Measurements from ENCODE around the gene HSD11B2. TPM values are rescaled to one million over a fixed set of nuclear protein-coding genes. Genes with fewer than 3 reads are reported as not detected.

Gene HSD11B2
- total RNA-seq = not detected
- not detected for total RNA-seq (2013)

GRCh38 chr16:67430977-67431774 is at the start of gene HSD11B2:
TSS of gene HSD11B2 (plus strand) at chr16:67431121. CDS start at chr16:67431249, 128 bp downstream.
- WGBS (ENCODE audit: insufficient coverage) = 2% methylated on average over 79 of the region's 87 CpGs
- no peaks in the 10 kb centered on the region for H3K9me3 Mint-ChIP-seq
- Histone ChIP-seq H3K9me3 (ENCODE audit: control insufficient read depth, insufficient read depth, low read length) (no peaks in the 10 kb centered on the region), H3K27ac (ENCODE audit: low read length) (no peak within 1 kb of the TSS), H3K4me1 (ENCODE audit: control insufficient read depth, insufficient read depth, low read length) (peaks cover 23% of the 10 kb centered on the region), H3K36me3 (ENCODE audit: control insufficient read depth, insufficient read depth, low read length) (no peaks in the 10 kb centered on the region), H3K27me3 (ENCODE audit: control insufficient read depth, insufficient read depth, low read length) (peaks cover 28% of the 10 kb centered on the region), H3K4me3 (ENCODE audit: low read length) (no peak within 1 kb of the TSS)
- H3K4me1 Mint-ChIP-seq = peaks cover 5% of the 10 kb centered on the region in 2 donors
- H3K27me3 Mint-ChIP-seq (ENCODE audit: low read depth in 2 of 2) = peaks cover 21 to 40% of the 10 kb centered on the region in 2 donors
- DNase-seq (peak in 1 of 2 donors; percentile 38), ATAC-seq (peak; percentile 58 to 65 (median 64))
- H3K36me3 Mint-ChIP-seq = no peaks in the 10 kb centered on the region
- intact Hi-C loops (cut with micrococcal nuclease) = no loop called here
- no peak for TF ChIP-seq CTCF (IDR thresholded peaks at IDR 0.05)
- peak within 1 kb of the TSS; percentile 89 for H3K4me3 Mint-ChIP-seq
- peak within 1 kb of the TSS in 1 of 2 donors; percentile 38 for H3K27ac Mint-ChIP-seq

GRCh38 chr16:67383284-67383683 is 47.6 kb upstream of the HSD11B2 start:
- Histone ChIP-seq H3K27me3 (ENCODE audit: control insufficient read depth, insufficient read depth, low read length) (no peaks in the 10 kb centered on the region), H3K4me3 (ENCODE audit: low read length) (no peak overlapping the region), H3K4me1 (ENCODE audit: control insufficient read depth, insufficient read depth, low read length) (no peaks in the 10 kb centered on the region), H3K27ac (ENCODE audit: low read length) (no peak overlapping the region), H3K36me3 (ENCODE audit: control insufficient read depth, insufficient read depth, low read length) (no peaks in the 10 kb centered on the region), H3K9me3 (ENCODE audit: control insufficient read depth, insufficient read depth, low read length) (no peaks in the 10 kb centered on the region)
- Mint-ChIP-seq H3K9me3 (no peaks in the 10 kb centered on the region), H3K36me3 (no peaks in the 10 kb centered on the region), H3K4me1 (no peaks in the 10 kb centered on the region), H3K4me3 (no peak overlapping the region), H3K27me3 (ENCODE audit: low read depth in 2 of 2) (peaks cover 0 to 5% of the 10 kb centered on the region in 2 donors), H3K27ac (no peak overlapping the region)
- DNase-seq (no peak), ATAC-seq (no peak)
- TF ChIP-seq CTCF (IDR thresholded peaks at IDR 0.05) = no peak
- intact Hi-C loops (cut with micrococcal nuclease) = no loop called here
- WGBS (ENCODE audit: insufficient coverage) = 90% methylated on average over 2 of the region's 3 CpGs

- Histone ChIP-seq H3K4me3 (ENCODE audit: low read length) (no peak overlapping the region), H3K4me1 (ENCODE audit: control insufficient read depth, insufficient read depth, low read length) (peaks cover 6% of the 10 kb centered on the region), H3K27ac (ENCODE audit: low read length) (no peak overlapping the region), H3K27me3 (ENCODE audit: control insufficient read depth, insufficient read depth, low read length) (no peaks in the 10 kb centered on the region), H3K9me3 (ENCODE audit: control insufficient read depth, insufficient read depth, low read length) (no peaks in the 10 kb centered on the region), H3K36me3 (ENCODE audit: control insufficient read depth, insufficient read depth, low read length) (no peaks in the 10 kb centered on the region)
- no peak overlapping the region for H3K4me3 Mint-ChIP-seq
- intact Hi-C loops (cut with micrococcal nuclease) = no loop called here
- H3K27me3 Mint-ChIP-seq (ENCODE audit: low read depth in 2 of 2) = peaks cover 0 to 5% of the 10 kb centered on the region in 2 donors
- no peaks in the 10 kb centered on the region for H3K4me1 Mint-ChIP-seq
- DNase-seq = no peak
- TF ChIP-seq CTCF (IDR thresholded peaks at IDR 0.05) = no peak
- 95% methylated on average over 7 of the region's 8 CpGs for WGBS (ENCODE audit: insufficient coverage)
- no peak for ATAC-seq
- no peaks in the 10 kb centered on the region for H3K36me3 Mint-ChIP-seq
- no peak overlapping the region for H3K27ac Mint-ChIP-seq
- H3K9me3 Mint-ChIP-seq = no peaks in the 10 kb centered on the region
These were observed 46.0 kb upstream of the HSD11B2 start for GRCh38 chr16:67384778-67385510.

All from natural killer cell (primary cell).